HG02938 (cell line): ENCODE data around the gene IL34.

Source experiments
- ATAC-seq: cut with Tn5 transposase; IDR thresholded peaks from one replicate; pipeline ENCODE4 v1.9.1; 2021; ENCODE audit warnings: mild to moderate bottlenecking, moderate library complexity; ENCODE audit not compliant: unreplicated experiment

IL34 gene

GRCh38 chr16:70700101-70701020 is 54.0 kb downstream of the IL34 start:
- no peak for ATAC-seq

GRCh38 chr16:70701036-70701435 is 54.7 kb downstream of the IL34 start:
- no peak for ATAC-seq

- ATAC-seq = no peak
Observed at GRCh38 chr16:70701596-70701995, 55.2 kb downstream of the IL34 start.

- no peak for ATAC-seq
Observed at GRCh38 chr16:70701998-70702397, 55.6 kb downstream of the IL34 start.

- no peak for ATAC-seq
Observed at GRCh38 chr16:70702624-70703023, 56.3 kb downstream of the IL34 start.

DNA sequence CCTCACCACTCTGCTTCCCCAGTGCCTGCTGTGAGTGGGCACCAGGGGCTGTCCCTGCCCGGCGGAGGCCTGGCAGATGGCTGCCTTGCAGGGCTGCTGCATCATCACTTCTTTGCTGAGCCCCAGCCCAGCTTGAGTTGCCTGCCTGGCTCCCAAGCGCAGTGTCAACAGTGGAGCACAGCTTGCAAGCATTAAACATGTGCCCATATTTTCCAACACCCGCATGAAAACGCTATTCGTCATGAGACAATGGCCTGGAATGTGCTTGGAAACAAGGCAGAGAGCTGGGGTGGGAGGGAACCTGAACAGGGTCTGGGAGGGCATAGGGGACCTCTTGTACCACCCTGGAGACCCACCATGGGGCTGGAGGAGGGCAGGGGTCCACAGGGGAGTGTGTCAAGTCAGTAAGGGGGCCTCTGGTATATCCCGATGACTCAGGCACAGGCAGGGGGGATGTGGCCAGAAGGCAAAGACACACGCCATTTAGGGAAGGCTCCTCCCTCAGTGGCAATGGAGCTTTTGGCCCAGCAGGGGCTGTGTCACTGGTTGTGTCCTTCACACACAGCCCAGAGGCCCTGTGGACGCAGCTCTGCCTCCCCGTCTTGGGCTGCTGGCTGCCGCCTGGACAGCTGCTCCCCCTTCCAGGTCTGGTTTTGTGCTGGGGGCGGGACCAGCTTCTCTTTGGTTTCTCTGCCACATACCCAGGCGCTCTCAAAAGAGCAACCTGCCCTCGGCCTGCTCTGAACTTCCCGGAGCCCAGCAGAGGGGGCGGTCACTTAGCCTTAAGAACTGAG is 56.9 kb downstream of the IL34 start:
- no peak for ATAC-seq

DNA sequence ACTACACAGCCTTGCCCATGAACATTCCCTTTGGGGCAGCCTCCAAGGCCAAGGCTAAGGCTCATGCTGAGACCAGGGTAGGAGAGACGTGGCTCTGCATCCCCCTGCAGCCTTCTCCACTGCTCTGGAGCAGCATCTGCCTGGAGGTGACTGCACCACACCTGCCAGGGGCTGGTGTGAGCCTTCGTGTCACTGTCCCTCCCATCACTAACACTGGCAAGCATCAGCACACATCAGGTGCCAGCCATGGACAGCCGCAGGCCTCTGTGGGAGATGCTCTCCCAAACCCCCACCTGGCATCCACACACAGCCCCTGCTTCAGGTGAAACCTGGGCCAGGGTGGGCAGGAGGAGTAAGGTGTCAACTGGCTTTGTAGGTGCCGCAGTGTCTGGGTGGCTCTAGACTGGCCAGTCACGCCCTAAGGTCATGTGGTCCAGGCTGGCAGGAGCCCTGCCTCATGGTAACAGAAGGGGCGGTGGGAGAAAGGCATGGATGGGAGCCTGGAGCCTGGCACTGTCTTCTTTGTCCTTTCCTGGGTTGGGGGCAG is 57.5 kb downstream of the IL34 start:
- ATAC-seq = no peak

GRCh38 chr16:70704586-70704985 is 58.2 kb downstream of the IL34 start:
- no peak for ATAC-seq

GRCh38 chr16:70705056-70705455 is 58.7 kb downstream of the IL34 start:
- ATAC-seq = no peak

DNA sequence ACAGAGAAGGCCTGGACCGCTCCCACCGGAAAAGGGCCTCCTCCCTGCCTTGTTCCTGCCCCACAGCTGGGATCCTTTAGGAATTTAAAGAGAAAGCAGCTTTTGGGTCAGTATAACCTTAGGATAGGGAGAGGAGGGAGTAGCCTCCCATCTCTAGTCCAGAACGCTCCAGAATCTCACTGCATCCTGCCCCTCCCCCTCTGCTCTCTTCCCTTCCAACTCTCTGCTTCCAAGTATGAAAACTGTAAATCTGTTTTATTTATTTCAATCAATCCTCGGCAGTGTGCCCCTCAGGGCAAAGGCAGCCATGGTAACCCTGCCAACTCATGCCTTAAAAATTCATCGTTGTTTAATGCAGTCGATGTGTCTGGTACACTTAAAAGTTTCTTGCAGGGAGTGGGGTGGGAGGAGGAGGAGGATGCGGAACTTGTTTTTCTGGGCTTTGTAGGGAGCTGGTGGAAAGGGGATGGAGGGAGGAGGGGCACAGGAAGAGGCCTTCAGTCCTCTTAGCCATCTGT is 60.6 kb downstream of the IL34 start:
- no peak for ATAC-seq

DNA sequence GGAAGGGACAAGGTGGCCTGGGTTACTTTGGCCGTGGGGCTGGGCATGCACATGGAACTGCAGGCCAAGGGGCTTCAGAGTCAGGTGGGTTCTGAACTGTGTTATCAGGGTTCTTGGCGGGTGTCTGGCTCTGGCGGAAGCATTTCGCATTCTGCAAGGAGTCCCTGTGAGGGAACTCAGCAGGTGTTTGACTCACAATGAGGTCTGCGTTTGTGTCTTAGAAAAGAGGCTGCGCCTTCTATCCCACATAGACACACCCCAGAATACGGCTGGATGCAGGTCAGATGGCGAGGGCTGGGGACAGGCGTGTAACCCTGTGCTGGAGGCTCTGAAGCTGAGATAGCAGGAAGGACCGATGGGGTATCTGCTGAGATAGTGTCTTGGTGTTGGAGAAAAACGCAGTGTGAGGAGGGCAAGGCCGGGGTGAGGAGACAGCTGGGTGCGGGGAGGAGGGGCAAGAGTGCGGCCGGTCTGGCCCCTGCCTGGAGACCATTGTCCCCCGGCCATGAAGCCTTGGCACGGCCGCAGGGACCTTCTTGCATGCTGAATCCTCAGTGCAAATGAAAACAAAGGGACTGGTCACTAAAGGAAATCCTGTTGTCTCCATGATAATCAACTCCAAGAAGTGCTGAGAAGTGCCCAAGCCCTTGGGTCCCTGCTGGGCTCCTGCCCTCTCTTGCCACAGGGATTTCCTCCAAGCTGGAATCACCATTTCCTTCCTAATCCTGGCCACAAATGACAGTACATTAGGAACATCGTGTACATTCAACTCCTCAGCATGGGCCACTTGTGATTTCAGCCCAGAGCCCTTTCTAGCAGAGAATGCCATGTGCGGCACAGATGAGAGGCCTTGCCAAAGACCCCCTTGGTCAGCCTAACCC is 62.2 kb downstream of the IL34 start:
- no peak for ATAC-seq

- no peak for ATAC-seq
Observed at GRCh38 chr16:70709457-70709856, 63.1 kb downstream of the IL34 start.

DNA sequence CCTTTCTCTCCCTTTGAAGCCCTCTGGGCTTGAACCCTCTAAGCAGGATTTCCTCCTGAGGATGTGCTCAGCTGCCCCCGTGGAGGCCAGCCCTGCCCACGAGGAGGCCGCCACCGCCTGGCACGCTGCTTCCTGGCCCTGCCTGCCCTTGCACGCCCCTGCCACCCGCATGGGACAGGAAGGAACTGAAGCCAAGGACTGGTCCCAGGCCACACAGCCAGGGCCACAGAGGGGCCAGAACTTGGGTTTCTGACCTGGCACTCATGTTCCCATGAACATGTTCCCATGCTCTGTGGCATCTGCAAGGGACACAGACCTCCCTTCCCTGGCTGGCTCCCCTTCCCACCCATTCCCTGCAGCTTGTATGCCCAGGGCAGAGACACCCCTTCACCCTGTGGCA is 63.6 kb downstream of the IL34 start:
- ATAC-seq = no peak
